A673 (cell line): Measurements from ENCODE around the gene CORO2A. TPM values are rescaled to one million over a fixed set of nuclear protein-coding genes. Genes with fewer than 3 reads are reported as not detected.

Experiments used
- BruUV-seq: library from RNA; stranded (reverse); fragments of 400-500 nt; replicated peaks from 2 replicates; lab custom pipeline; 2021; lab: Mats Ljungman, UMichigan
- CTCF ChIA-PET: fragments of 300-600 bp; sonication (Branson Sonifier 250); formaldehyde crosslinking; loops from one replicate; lab custom pipeline; 2022; ENCODE audit warnings: antibody characterized with exemption; lab: Charles Lee
- POLR2A ChIA-PET: fragments of 300-600 bp; sonication (Branson Sonifier 250); formaldehyde crosslinking; loops from one replicate; lab custom pipeline; 2022; ENCODE audit warnings: antibody characterized with exemption; ENCODE audit not compliant: low non-redundant PET; lab: Charles Lee
- DNase-seq: peaks from one replicate; pipeline ENCODE4 v3.0.0-alpha.2; 2015; ENCODE audit warnings: low spot score
- H3K27ac ChIP-seq: fragments of 200-600 bp; sonication (generic); 2 replicates; pipeline ENCODE4 v1.5.1; 2016; ENCODE audit warnings: mixed run types, low read depth, mild to moderate bottlenecking, mixed read lengths, antibody characterized with exemption, low read length; ENCODE audit not compliant: poor library complexity, severe bottlenecking
- H3K27me3 ChIP-seq: fragments of 200-600 bp; sonication (generic); replicated peaks from 2 replicates; pipeline ENCODE4 v1.6.1; 2017; ENCODE audit warnings: mixed run types, low read depth, mild to moderate bottlenecking, mixed read lengths, antibody characterized with exemption, low read length; ENCODE audit not compliant: insufficient read depth, poor library complexity
- H3K36me3 ChIP-seq: fragments of 200-600 bp; sonication (generic); 2 replicates; pipeline ENCODE4 v1.6.1; 2016; ENCODE audit warnings: mixed run types, mild to moderate bottlenecking, mixed read lengths, antibody characterized with exemption, low read length; ENCODE audit not compliant: insufficient read depth, poor library complexity, severe bottlenecking
- H3K4me1 ChIP-seq: fragments of 200-600 bp; sonication (generic); 2 replicates; pipeline ENCODE4 v1.6.1; 2017; ENCODE audit warnings: mixed run types, mild to moderate bottlenecking, mixed read lengths, antibody characterized with exemption, low read length; ENCODE audit not compliant: insufficient read depth, poor library complexity, severe bottlenecking
- H3K4me3 ChIP-seq: fragments of 200-600 bp; sonication (generic); 2 replicates; pipeline ENCODE4 v1.5.1; 2016; ENCODE audit warnings: low read depth, mixed run types, mild to moderate bottlenecking, mixed read lengths, low read length; ENCODE audit not compliant: poor library complexity, severe bottlenecking
- H3K9me3 ChIP-seq: fragments of 200-600 bp; sonication (generic); 2 replicates; pipeline ENCODE4 v1.6.1; 2016; ENCODE audit warnings: mixed run types, low read depth, mild to moderate bottlenecking, mixed read lengths, antibody characterized with exemption, low read length; ENCODE audit not compliant: poor library complexity, severe bottlenecking
- EZH2 ChIP-seq: fragments of 200-600 bp; sonication (generic); IDR thresholded peaks from 2 replicates; pipeline ENCODE4 v1.6.1; 2017; ENCODE audit warnings: borderline replicate concordance, low read depth, mild to moderate bottlenecking, mixed read lengths, antibody characterized with exemption, low read length; ENCODE audit not compliant: poor library complexity, severe bottlenecking
- intact Hi-C: fragments of 100-400 bp; cut with micrococcal nuclease; formaldehyde crosslinking; loops from one replicate; pipeline ENCODE4 v1.10.0; 2022; ENCODE audit not compliant: unreplicated experiment
- total RNA-seq: library from RNA; stranded (reverse); gene quantifications from 2 replicates; pipeline ENCODE4 v1.2.3, GENCODE V29; 2021
- TF ChIP-seq, protein P1 (sequence below): fragments of 300-800, 200-600 bp; sonication (generic); conservative IDR thresholded peaks from 2 replicates; pipeline ENCODE4 v1.5.1; 2017; ENCODE audit warnings: low read depth, mild to moderate bottlenecking, antibody characterized with exemption, low read length, moderate library complexity, mixed read lengths

CORO2A gene
- total RNA-seq, 1 experiment from 2014 or later, result 0.52 TPM

DNA sequence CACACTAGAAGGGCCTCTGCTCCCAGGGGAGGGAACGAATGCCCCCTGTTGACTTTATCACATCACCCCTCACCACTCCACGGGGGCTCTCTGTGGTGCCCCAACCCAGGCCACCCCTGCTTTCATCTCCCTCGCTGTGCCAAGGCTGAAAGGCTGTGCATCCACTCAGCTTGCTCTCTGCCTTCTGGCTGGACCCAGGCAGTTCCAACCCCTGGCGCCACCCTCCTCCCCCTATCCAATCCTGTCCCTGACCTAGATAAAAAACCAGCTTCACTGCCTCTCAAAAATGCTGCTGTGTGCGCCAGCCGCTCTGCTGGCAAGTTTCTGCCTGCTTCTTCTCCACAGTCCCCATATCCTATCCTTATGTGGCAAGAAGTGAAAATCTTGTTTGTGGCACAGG is 22.4 kb upstream of the CORO2A start:
- no peaks in the 10 kb centered on the region for H3K27me3 ChIP-seq
- no peaks in the 10 kb centered on the region for H3K4me1 ChIP-seq
- no peaks in the 10 kb centered on the region for H3K36me3 ChIP-seq
- ChIA-PET POLR2A (no interaction called here), CTCF (no interaction called here)
- intact Hi-C loops, result no loop called here
- BruUV-seq, result no TSS peak
- H3K9me3 ChIP-seq, result no peaks in the 10 kb centered on the region
- no peak for TF ChIP-seq EZH2
- TF ChIP-seq, protein P1, sequence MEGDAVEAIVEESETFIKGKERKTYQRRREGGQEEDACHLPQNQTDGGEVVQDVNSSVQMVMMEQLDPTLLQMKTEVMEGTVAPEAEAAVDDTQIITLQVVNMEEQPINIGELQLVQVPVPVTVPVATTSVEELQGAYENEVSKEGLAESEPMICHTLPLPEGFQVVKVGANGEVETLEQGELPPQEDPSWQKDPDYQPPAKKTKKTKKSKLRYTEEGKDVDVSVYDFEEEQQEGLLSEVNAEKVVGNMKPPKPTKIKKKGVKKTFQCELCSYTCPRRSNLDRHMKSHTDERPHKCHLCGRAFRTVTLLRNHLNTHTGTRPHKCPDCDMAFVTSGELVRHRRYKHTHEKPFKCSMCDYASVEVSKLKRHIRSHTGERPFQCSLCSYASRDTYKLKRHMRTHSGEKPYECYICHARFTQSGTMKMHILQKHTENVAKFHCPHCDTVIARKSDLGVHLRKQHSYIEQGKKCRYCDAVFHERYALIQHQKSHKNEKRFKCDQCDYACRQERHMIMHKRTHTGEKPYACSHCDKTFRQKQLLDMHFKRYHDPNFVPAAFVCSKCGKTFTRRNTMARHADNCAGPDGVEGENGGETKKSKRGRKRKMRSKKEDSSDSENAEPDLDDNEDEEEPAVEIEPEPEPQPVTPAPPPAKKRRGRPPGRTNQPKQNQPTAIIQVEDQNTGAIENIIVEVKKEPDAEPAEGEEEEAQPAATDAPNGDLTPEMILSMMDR, result no peak
- no peak overlapping the region for H3K27ac ChIP-seq
- H3K4me3 ChIP-seq, result no peak overlapping the region
- no peak for DNase-seq

DNA sequence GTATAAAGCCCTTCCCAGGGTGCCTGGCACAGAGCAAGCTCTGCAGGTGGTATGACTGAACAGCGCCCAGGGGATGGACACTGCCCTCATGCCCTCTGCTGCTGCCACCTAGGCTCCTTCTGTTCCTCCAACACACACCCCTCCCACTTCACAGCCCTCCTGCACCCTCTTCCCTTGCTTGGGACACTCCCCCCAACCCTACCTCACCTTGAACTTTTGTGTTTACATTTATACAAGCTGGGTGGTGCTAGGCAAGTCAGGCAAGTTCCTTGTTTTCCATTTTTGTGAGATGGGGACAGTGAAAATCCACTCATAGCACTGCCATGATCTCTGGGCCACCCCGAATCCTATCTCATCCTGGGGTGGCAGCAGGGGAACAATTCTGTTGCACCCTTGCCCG is 18.8 kb upstream of the CORO2A start:
- BruUV-seq, result no TSS peak
- H3K36me3 ChIP-seq, result no peaks in the 10 kb centered on the region

DNA sequence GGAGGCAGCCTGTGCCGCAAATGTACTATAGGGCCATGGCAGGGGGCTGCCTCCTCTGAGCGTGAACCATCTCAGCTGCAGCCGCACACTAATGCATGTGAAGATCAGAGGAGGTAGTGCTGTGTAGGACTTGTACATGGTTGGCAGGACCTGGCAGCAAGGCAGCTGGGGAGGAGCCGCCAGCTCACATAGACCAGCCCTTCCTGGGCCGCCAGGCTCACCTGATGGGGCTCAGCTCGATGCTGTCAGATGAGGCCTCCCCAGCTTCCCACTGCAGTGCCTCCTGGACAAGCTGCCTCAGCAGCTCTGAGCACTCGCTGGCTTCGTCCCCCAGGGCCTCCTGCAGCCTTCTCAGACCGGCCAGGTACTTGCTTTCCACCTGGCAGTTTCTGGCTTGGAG is 18.0 kb upstream of the CORO2A start:
- no peak overlapping the region for H3K27ac ChIP-seq
- no peak overlapping the region for H3K4me3 ChIP-seq
- BruUV-seq, result no TSS peak
- no peaks in the 10 kb centered on the region for H3K27me3 ChIP-seq
- H3K4me1 ChIP-seq, result no peaks in the 10 kb centered on the region
- ChIA-PET CTCF (no interaction called here), POLR2A (no interaction called here)
- H3K36me3 ChIP-seq, result no peaks in the 10 kb centered on the region
- H3K9me3 ChIP-seq, result no peaks in the 10 kb centered on the region
- intact Hi-C loops, result no loop called here
- TF ChIP-seq EZH2, result no peak
- TF ChIP-seq, protein P1, result no peak
- no peak for DNase-seq

More for the DNA sequence above, 18.8 kb upstream of the CORO2A start:
- no peaks in the 10 kb centered on the region for H3K9me3 ChIP-seq
- H3K4me1 ChIP-seq, result no peaks in the 10 kb centered on the region
- intact Hi-C loops, result no loop called here
- H3K4me3 ChIP-seq, result no peak overlapping the region
- H3K27ac ChIP-seq, result no peak overlapping the region
- DNase-seq, result no peak
- no peaks in the 10 kb centered on the region for H3K27me3 ChIP-seq
- ChIA-PET POLR2A (no interaction called here), CTCF (interaction anchor here (0.6 kb wide), 1 partner anchor 309 kb away, joined by 3 read pairs; no protein-coding TSS in a partner anchor)
- TF ChIP-seq EZH2, result no peak
- TF ChIP-seq, protein P1, result no peak
